GM21515 (cell line): Measurements from ENCODE around the gene ZNF655.
"Not testable (repeated sequence)": the region's sequence is repeated elsewhere in the genome, so short reads cannot be mapped to it uniquely, and the experiment has no call there.

ENCODE experiments used
- ATAC-seq: cut with Tn5 transposase; IDR thresholded peaks from one replicate; pipeline ENCODE4 v1.9.1; 2021; ENCODE audit not compliant: unreplicated experiment

ZNF655 gene

GRCh38 chr7:99558306-99559174 lies at the start of gene ZNF655:
Gene ZNF655 (plus strand): TSS chr7:99558642. CDS start chr7:99560560, 1,918 bp downstream.
- peak; percentile 81 for ATAC-seq

- ATAC-seq = no peak
These were observed 44.4 kb upstream of the ZNF655 start for GRCh38 chr7:99514050-99514449.

- ATAC-seq = no peak
These were observed 37.0 kb upstream of the ZNF655 start for GRCh38 chr7:99521399-99521798.

- ATAC-seq = no peak
These were observed 32.6 kb upstream of the ZNF655 start for GRCh38 chr7:99525713-99526440.

- ATAC-seq = no peak
These were observed 27.1 kb upstream of the ZNF655 start for GRCh38 chr7:99531354-99531765.

- no peak for ATAC-seq
These were observed 22.8 kb upstream of the ZNF655 start for GRCh38 chr7:99535667-99536066.

GRCh38 chr7:99539213-99539811 lies 19.1 kb upstream of the ZNF655 start:
- no peak for ATAC-seq

GRCh38 chr7:99540542-99540941 lies 17.9 kb upstream of the ZNF655 start:
- ATAC-seq = no peak

GRCh38 chr7:99541212-99541611 lies 17.2 kb upstream of the ZNF655 start:
- ATAC-seq = no peak

GRCh38 chr7:99543081-99543671 lies 15.3 kb upstream of the ZNF655 start:
- no peak for ATAC-seq

- ATAC-seq = no peak
These were observed 14.5 kb upstream of the ZNF655 start for GRCh38 chr7:99543916-99544315.

GRCh38 chr7:99545308-99545707 lies 13.1 kb upstream of the ZNF655 start:
- not testable (repeated sequence) for ATAC-seq

GRCh38 chr7:99549545-99549944 lies 8.9 kb upstream of the ZNF655 start:
- ATAC-seq = not testable (repeated sequence)

- ATAC-seq = no peak
These were observed 7.1 kb upstream of the ZNF655 start for GRCh38 chr7:99551334-99551733.

GRCh38 chr7:99551767-99552463 lies 6.5 kb upstream of the ZNF655 start, which contains the start of gene FAM200A:
Gene FAM200A (minus strand): TSS chr7:99552114. CDS start chr7:99548407, 3,707 bp downstream.
- peak; percentile 92 for ATAC-seq

- ATAC-seq = no peak
These were observed 5.4 kb upstream of the ZNF655 start for GRCh38 chr7:99553039-99553438.

GRCh38 chr7:99554939-99555338 lies 3.5 kb upstream of the ZNF655 start:
- no peak for ATAC-seq

- no peak for ATAC-seq
These were observed 1.2 kb upstream of the ZNF655 start for GRCh38 chr7:99557196-99557607.

GRCh38 chr7:99557940-99558305 lies 519 bp upstream of the ZNF655 start:
- peak; percentile 49 for ATAC-seq

GRCh38 chr7:99559175-99559915 lies 903 bp downstream of the ZNF655 start:
- ATAC-seq = no peak
